Mammary epithelial cell (primary cell): ENCODE measurements around the gene TEX30.

Experiments
- CTCF ChIP-seq, 2 donors: IDR thresholded peaks in 1 of 2; conservative IDR thresholded peaks in 1 of 2; 2 replicates each; pipeline ENCODE4 v1.5.1; 2011 to 2012; ENCODE audit warnings: inconsistent platforms in 2 of 2, low read length in 2 of 2, mild to moderate bottlenecking in 2 of 2, control low read depth in 1 of 2, low read depth in 1 of 2; ENCODE audit not compliant: insufficient read depth in 1 of 2; ENCODE audit errors: extremely low read depth in 1 of 2
- EZH2 ChIP-seq: IDR thresholded peaks from 2 replicates; pipeline ENCODE4 v1.6.1; 2012; ENCODE audit warnings: low read length, inconsistent platforms, borderline replicate concordance

GRCh38 chr13:102742506-102742905 lies 31.1 kb downstream of the TEX30 start:
- TF ChIP-seq EZH2 (no peak), CTCF (conservative IDR thresholded peaks at IDR 0.05 in 1 of 2, IDR thresholded peaks at IDR 0.05 in 1 of 2; ENCODE audit: extremely low read depth in 1 of 2, insufficient read depth in 1 of 2, low read depth in 1 of 2, low read length in 2 of 2) (no peak)
